Natural killer cell (primary cell): ENCODE results near the gene PTPRN2. TPM values are rescaled to one million over a fixed set of nuclear protein-coding genes. Genes with fewer than 3 reads are reported as not detected.
"Not testable (repeated sequence)": the region's sequence is repeated elsewhere in the genome, so short reads cannot be mapped to it uniquely, and the experiment has no call there.

Experiments
- ATAC-seq, 3 donors: fragments of 150-1000 bp in 2 of 3; fragments of 200-7000 bp in 1 of 3; cut with Tn5 transposase; 1 replicate in 1 of 3; 2 replicates in 2 of 3; pipeline ENCODE4 v1.10.0; 2021; ENCODE audit warnings: mild to moderate bottlenecking in 2 of 3, moderate library complexity in 2 of 3
- DNase-seq, 2 donors: peaks; one replicate each; pipeline versions ENCODE4 v3.0.0 to v3.0.0-alpha.2; 2013 to 2021; ENCODE audit warnings: mixed read lengths in 1 of 2
- H3K27ac ChIP-seq: one replicate; pipeline ENCODE4 v1.5.1; 2013; ENCODE audit warnings: mild to moderate bottlenecking, low read length
- H3K27me3 ChIP-seq: one replicate; pipeline ENCODE4 v1.6.1; 2013; ENCODE audit warnings: low read length; ENCODE audit not compliant: control insufficient read depth, insufficient read depth
- H3K36me3 ChIP-seq: one replicate; pipeline ENCODE4 v1.6.1; 2013; ENCODE audit warnings: low read length; ENCODE audit not compliant: control insufficient read depth, insufficient read depth
- H3K4me1 ChIP-seq: one replicate; pipeline ENCODE4 v1.6.1; 2013; ENCODE audit warnings: low read length; ENCODE audit not compliant: control insufficient read depth, insufficient read depth
- H3K4me3 ChIP-seq: one replicate; pipeline ENCODE4 v1.5.1; 2013; ENCODE audit warnings: low read length
- H3K9me3 ChIP-seq: one replicate; pipeline ENCODE4 v1.6.1; 2013; ENCODE audit warnings: low read length; ENCODE audit not compliant: control insufficient read depth, insufficient read depth
- H3K27ac Mint-ChIP-seq, 2 donors: one replicate each; pipeline ENCODE4 v1.8.0; 2022; ENCODE audit warnings: mild to moderate bottlenecking in 2 of 2, mixed read lengths in 2 of 2, moderate library complexity in 1 of 2
- H3K27me3 Mint-ChIP-seq, 2 donors: one replicate each; pipeline ENCODE4 v1.8.0; 2022; ENCODE audit warnings: low read depth in 2 of 2, mixed read lengths in 2 of 2
- H3K36me3 Mint-ChIP-seq: one replicate; pipeline ENCODE4 v1.8.0; 2022; ENCODE audit warnings: mixed read lengths
- H3K4me1 Mint-ChIP-seq, 2 donors: one replicate each; pipeline ENCODE4 v1.8.0; 2022; ENCODE audit warnings: mixed read lengths in 2 of 2
- H3K4me3 Mint-ChIP-seq: one replicate; pipeline ENCODE4 v1.8.0; 2022; ENCODE audit warnings: mild to moderate bottlenecking, moderate library complexity, mixed read lengths
- H3K9me3 Mint-ChIP-seq, 2 donors: one replicate each; pipeline ENCODE4 v1.8.0; 2022; ENCODE audit warnings: mixed read lengths in 2 of 2
- WGBS: methylation state at CpG from one replicate; pipeline ENCODE4 v1.1.7; 2013; ENCODE audit warnings: missing lambda C conversion rate; ENCODE audit not compliant: insufficient coverage; 5-methylcytosine and 5-hydroxymethylcytosine counted together
- intact Hi-C: fragments of 100-400 bp; cut with micrococcal nuclease; formaldehyde crosslinking; loops from one replicate; pipeline ENCODE4 v1.14.2; 2022
- total RNA-seq, 4 donors: library from RNA; stranded (reverse); fragments of 120-200 nt in 1 of 4; gene quantifications; one replicate each; pipeline versions ENCODE4 v1.2.3 to v1.2.4, GENCODE V29; 2013 to 2022
- TF ChIP-seq, protein P1 (sequence below): fragments of 200-600 bp; IDR thresholded peaks from one replicate; pipeline ENCODE4 v1.8.0; 2022; ENCODE audit warnings: antibody characterized with exemption

PTPRN2 gene
- total RNA-seq, 3 donors from 2014 or later (not counting 1 experiment from before 2014, with no cell fraction given): 1.3 to 2.5 (median 1.9) TPM

DNA sequence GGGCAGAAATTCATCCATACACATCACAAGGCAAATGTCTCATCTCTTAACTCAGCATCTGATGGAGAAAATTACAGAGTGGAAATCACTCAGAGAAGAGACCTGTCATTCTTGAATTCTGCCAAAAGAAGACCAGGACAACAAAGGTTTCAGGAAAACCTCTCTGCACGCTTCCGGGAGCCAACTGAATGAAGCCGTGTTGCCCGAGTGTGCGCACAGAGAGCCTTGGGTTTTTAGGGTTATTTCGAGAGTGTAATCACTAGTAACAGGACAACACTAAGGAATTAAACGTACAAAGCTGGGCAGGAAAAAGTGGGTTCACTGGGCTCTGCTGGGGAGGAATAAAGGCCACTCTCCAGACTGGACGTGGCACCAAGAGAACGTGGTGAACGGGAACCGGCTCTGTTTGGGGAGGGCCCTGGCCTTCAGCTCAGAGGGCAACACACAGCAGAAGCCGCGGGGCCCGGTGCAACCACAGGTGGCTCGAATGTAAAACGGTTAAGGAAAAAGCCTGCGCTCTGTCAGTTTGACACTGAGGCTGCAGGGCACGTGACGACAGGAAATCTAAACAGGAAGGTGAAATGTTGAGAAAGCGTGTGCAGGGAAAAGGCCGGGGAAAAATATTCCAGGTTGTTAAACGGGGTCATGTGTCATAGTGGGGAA lies 919.3 kb downstream of the PTPRN2 start:
- no peak overlapping the region for H3K4me3 ChIP-seq
- TF ChIP-seq, protein P1, sequence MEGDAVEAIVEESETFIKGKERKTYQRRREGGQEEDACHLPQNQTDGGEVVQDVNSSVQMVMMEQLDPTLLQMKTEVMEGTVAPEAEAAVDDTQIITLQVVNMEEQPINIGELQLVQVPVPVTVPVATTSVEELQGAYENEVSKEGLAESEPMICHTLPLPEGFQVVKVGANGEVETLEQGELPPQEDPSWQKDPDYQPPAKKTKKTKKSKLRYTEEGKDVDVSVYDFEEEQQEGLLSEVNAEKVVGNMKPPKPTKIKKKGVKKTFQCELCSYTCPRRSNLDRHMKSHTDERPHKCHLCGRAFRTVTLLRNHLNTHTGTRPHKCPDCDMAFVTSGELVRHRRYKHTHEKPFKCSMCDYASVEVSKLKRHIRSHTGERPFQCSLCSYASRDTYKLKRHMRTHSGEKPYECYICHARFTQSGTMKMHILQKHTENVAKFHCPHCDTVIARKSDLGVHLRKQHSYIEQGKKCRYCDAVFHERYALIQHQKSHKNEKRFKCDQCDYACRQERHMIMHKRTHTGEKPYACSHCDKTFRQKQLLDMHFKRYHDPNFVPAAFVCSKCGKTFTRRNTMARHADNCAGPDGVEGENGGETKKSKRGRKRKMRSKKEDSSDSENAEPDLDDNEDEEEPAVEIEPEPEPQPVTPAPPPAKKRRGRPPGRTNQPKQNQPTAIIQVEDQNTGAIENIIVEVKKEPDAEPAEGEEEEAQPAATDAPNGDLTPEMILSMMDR: no peak
- intact Hi-C loops: no loop called here
- no peak overlapping the region for H3K27ac ChIP-seq
- Mint-ChIP-seq H3K4me3 (no peak overlapping the region), H3K27me3 (peaks cover 0 to 3% of the 10 kb centered on the region in 2 donors), H3K4me1 (peaks cover 0 to 6% of the 10 kb centered on the region in 2 donors), H3K27ac (no peak overlapping the region), H3K36me3 (no peaks in the 10 kb centered on the region), H3K9me3 (no peaks in the 10 kb centered on the region)
- H3K36me3 ChIP-seq: no peaks in the 10 kb centered on the region
- ATAC-seq (no peak), DNase-seq (no peak)
- H3K4me1 ChIP-seq: no peaks in the 10 kb centered on the region
- H3K9me3 ChIP-seq: no peaks in the 10 kb centered on the region
- H3K27me3 ChIP-seq: no peaks in the 10 kb centered on the region
- WGBS: 26% methylated on average over 21 of the region's 22 CpGs

DNA sequence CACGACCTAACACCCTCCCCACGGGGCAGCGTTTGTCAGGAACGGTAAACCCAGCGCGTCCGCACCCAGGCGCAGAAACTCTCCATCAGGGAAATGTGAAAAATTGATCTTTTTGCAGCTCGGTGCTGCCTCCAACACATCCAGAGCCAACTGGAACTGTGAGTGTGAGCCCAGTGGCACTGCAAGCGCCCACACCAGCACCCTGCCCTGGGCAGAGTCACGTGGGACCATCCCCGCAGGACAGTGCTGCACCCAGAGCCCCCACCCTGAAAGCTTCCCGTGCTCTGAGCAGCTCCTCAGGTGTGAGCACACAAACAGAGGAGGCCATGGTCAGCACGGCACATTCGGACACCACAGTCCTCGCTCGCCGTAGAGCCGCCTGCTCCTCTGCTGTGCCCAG lies 919.9 kb downstream of the PTPRN2 start:
- no peaks in the 10 kb centered on the region for H3K9me3 Mint-ChIP-seq
- peaks cover 0 to 3% of the 10 kb centered on the region in 2 donors for H3K27me3 Mint-ChIP-seq
- Histone ChIP-seq H3K27me3 (no peaks in the 10 kb centered on the region), H3K4me1 (no peaks in the 10 kb centered on the region), H3K4me3 (no peak overlapping the region), H3K36me3 (no peaks in the 10 kb centered on the region), H3K27ac (no peak overlapping the region), H3K9me3 (no peaks in the 10 kb centered on the region)
- no peak overlapping the region for H3K4me3 Mint-ChIP-seq
- peaks cover 0 to 6% of the 10 kb centered on the region in 2 donors for H3K4me1 Mint-ChIP-seq
- H3K36me3 Mint-ChIP-seq: no peaks in the 10 kb centered on the region
- no peak overlapping the region for H3K27ac Mint-ChIP-seq
- TF ChIP-seq, protein P1: no peak
- 89% methylated on average over 19 of the region's 19 CpGs for WGBS
- intact Hi-C loops: no loop called here
- no peak for DNase-seq
- ATAC-seq: no peak

DNA sequence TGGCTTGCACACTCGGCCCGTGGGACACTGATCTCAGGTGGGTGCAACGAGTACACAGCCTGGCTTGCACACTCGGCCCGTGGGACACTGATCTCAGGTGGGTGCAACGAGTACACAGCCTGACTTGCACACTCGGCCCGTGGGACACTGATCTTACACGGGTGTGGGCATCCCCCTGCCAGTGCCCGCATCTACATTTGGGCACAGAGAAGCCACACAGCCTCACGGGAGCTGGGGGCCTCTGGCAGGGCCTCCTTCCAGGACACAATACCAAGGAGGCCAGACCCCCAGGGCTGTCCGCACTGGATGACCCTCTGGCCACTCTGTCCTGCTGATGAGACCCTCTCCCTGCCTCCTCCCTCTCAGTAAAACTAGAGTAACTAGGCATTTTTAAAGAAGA lies 920.4 kb downstream of the PTPRN2 start:
- Mint-ChIP-seq H3K9me3 (no peaks in the 10 kb centered on the region), H3K27ac (no peak overlapping the region), H3K4me3 (no peak overlapping the region), H3K4me1 (peaks cover 0 to 6% of the 10 kb centered on the region in 2 donors), H3K27me3 (peaks cover 0 to 3% of the 10 kb centered on the region in 2 donors), H3K36me3 (no peaks in the 10 kb centered on the region)
- TF ChIP-seq, protein P1: no peak
- Histone ChIP-seq H3K27me3 (no peaks in the 10 kb centered on the region), H3K4me3 (no peak overlapping the region), H3K27ac (no peak overlapping the region), H3K4me1 (no peaks in the 10 kb centered on the region), H3K9me3 (no peaks in the 10 kb centered on the region), H3K36me3 (no peaks in the 10 kb centered on the region)
- WGBS: 72% methylated on average over 12 of the region's 12 CpGs
- intact Hi-C loops: no loop called here
- ATAC-seq (no peak), DNase-seq (no peak)

DNA sequence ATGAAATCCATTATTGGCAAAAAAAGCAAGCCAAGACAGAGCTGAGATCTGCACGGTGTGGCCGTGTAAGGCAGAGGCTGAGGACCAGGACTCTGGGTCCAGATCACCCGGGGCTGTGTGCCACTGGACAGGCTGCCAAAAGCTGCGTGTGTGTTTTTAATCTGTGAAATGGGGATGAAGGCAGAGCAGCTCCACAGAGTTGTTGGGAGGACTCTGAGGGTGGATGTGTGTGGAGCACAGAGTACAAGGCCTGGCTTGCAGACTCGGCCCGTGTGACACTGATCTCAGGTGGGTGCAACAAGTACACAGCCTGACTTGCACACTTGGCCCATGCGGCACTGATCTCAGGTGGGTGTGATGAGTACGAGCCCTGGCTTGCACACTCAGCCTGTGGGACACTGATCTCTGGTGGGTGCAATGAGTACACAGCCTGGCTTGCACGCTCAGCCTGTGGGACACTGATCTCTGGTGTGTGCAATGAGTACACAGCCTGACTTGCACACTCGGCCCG lies 921.0 kb downstream of the PTPRN2 start:
- intact Hi-C loops: no loop called here
- no peak overlapping the region for H3K4me3 Mint-ChIP-seq
- H3K27me3 Mint-ChIP-seq: peaks cover 0 to 3% of the 10 kb centered on the region in 2 donors
- TF ChIP-seq, protein P1: no peak
- Histone ChIP-seq H3K27ac (no peak overlapping the region), H3K36me3 (no peaks in the 10 kb centered on the region), H3K4me1 (no peaks in the 10 kb centered on the region), H3K4me3 (no peak overlapping the region), H3K27me3 (no peaks in the 10 kb centered on the region), H3K9me3 (no peaks in the 10 kb centered on the region)
- H3K27ac Mint-ChIP-seq: no peak overlapping the region
- H3K4me1 Mint-ChIP-seq: peaks cover 0 to 6% of the 10 kb centered on the region in 2 donors
- no peaks in the 10 kb centered on the region for H3K36me3 Mint-ChIP-seq
- ATAC-seq (no peak), DNase-seq (no peak)
- no peaks in the 10 kb centered on the region for H3K9me3 Mint-ChIP-seq
- 96% methylated on average over 11 of the region's 11 CpGs for WGBS

DNA sequence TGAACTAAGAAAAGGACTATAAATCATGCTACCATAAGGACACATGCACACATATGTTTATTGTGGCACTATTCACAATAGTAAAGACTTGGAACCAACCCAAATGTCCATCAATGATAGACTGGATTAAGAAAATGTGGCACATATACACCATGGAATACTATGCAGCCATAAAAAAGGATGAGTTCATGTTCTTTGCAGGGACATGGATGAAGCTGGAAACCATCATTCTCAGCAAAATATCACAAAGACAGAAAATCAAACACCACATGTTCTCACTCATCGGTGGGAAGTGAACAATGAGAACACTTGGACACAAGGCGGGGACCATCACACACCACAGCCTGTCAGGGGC lies 922.0 kb downstream of the PTPRN2 start:
- H3K36me3 ChIP-seq, H3K4me1 Mint-ChIP-seq, ATAC-seq, H3K4me1 ChIP-seq, H3K27me3 ChIP-seq, H3K36me3 Mint-ChIP-seq, H3K9me3 Mint-ChIP-seq, DNase-seq, H3K27ac ChIP-seq, intact Hi-C loops, H3K4me3 ChIP-seq, H3K4me3 Mint-ChIP-seq, H3K27ac Mint-ChIP-seq, H3K9me3 ChIP-seq, H3K27me3 Mint-ChIP-seq: not testable (repeated sequence)
- 100% methylated on average over 1 of the region's 2 CpGs for WGBS
